ENCODE data around the gene ITIH3. TPM values are rescaled to one million over a fixed set of nuclear protein-coding genes. Genes with fewer than 3 reads are reported as not detected.

The ITIH3 gene
- total and polyA plus RNA-seq, 2 of the 8 experiments (the other 6 are each of a cell fraction or from before 2014, with no cell fraction given): not detected

DNA sequence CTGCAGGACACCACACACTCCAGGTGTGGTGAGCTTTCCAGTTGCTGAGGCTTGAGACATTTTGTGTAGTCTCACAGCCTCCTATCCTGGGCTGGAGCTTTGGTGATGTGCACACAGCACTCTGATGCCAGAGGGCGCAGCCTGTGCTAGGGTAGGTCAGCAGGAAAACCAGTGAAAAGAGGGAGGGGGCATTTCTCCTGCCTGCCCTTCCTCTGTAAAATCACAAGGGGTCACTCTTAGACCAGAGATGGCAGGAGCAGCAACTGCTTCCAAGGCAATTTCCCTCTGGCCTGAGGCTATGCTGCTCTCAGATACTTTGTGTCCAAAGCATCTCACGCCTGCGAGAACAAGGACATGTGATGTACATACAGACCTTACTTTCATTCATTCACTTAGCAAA is 56.8 kb downstream of the ITIH3 start:
- Histone ChIP-seq H3K18ac (ENCODE audit: extremely low read depth, low read length) (no peak overlapping the region), H3K79me1 (ENCODE audit: low read depth, low read length) (no peaks in the 10 kb centered on the region), H2BK12ac (ENCODE audit: low read depth, low read length) (no peak overlapping the region), H3K4me2 (ENCODE audit: insufficient read depth in 1 of 2, low read depth in 2 of 2, low read length in 2 of 2) (no peak overlapping the region), H3K27me3 (replicated peaks in 1 of 4; ENCODE audit: control insufficient read depth in 3 of 4, extremely low read depth in 1 of 4, insufficient read depth in 3 of 4, low read length in 3 of 4) (no peaks in the 10 kb centered on the region), H3K56ac (replicated peaks; ENCODE audit: insufficient read length, low read depth, low read length) (no peak overlapping the region), H2AFZ (ENCODE audit: low read length) (no peak overlapping the region), H2AK5ac (ENCODE audit: low read depth, low read length) (no peak overlapping the region), H3K4ac (replicated peaks; ENCODE audit: insufficient read length, low read depth, low read length) (no peak overlapping the region), H4K91ac (replicated peaks; ENCODE audit: insufficient read length, low read length) (no peak overlapping the region), H3K23me2 (ENCODE audit: low read depth, low read length) (no peaks in the 10 kb centered on the region), H3K27ac (ENCODE audit: low read depth, low read length) (no peak overlapping the region), H3K14ac (ENCODE audit: insufficient read length) (no peak overlapping the region), H4K5ac (ENCODE audit: insufficient read length, low read depth, low read length) (no peak overlapping the region), H3K9ac (replicated peaks in 1 of 4; ENCODE audit: extremely low read depth in 1 of 4, low read depth in 3 of 4, low read length in 3 of 4) (no peak overlapping the region; a peak in 1 of 7 replicates), H2BK15ac (ENCODE audit: low read length) (no peak overlapping the region), H3K36me3 (ENCODE audit: control insufficient read depth in 2 of 4, insufficient read depth in 4 of 4, low read length in 3 of 4) (peaks cover 3 to 13% (median 7%) of the 10 kb centered on the region in 4 experiments; a peak in 7 of 8 replicates), H2BK5ac (ENCODE audit: low read depth, low read length) (no peak overlapping the region), H2BK120ac (replicated peaks; ENCODE audit: low read depth, low read length) (no peak overlapping the region), H3K4me3 (ENCODE audit: extremely low read depth in 1 of 4, insufficient read depth in 2 of 4, low read depth in 3 of 4, low read length in 4 of 4) (no peak overlapping the region), H4K20me1 (replicated peaks in 1 of 2; ENCODE audit: control insufficient read depth in 1 of 2, insufficient read depth in 2 of 2, low read length in 2 of 2) (peaks cover 0 to 2% of the 10 kb centered on the region in 2 experiments), H3K4me1 (replicated peaks in 1 of 4; ENCODE audit: control insufficient read depth in 3 of 4, insufficient read depth in 4 of 4, low read length in 3 of 4) (no peaks in the 10 kb centered on the region), H4K8ac (ENCODE audit: extremely low read depth, insufficient read depth, low read length) (no peak overlapping the region), H3K79me2 (ENCODE audit: control insufficient read depth in 1 of 2, insufficient read depth in 2 of 2, low read length in 2 of 2) (no peaks in the 10 kb centered on the region), H2BK20ac (ENCODE audit: low read length) (no peak overlapping the region), H3K23ac (ENCODE audit: insufficient read length) (no peak overlapping the region), H3K9me3 (ENCODE audit: insufficient read depth in 2 of 2, low read depth in 1 of 2, low read length in 1 of 2) (no peaks in the 10 kb centered on the region)
- peak; percentile 53 to 58 for DNase-seq (ENCODE audit: low read depth in 1 of 2, low spot score in 2 of 2)
- ChIA-PET POLR2A (ENCODE audit: partially characterized antibody) (interaction anchor here (0.6 kb wide), 1 partner anchor 157 kb away, joined by 3 read pairs; no protein-coding TSS in a partner anchor), CTCF (ENCODE audit: partially characterized antibody) (interaction anchor here (0.6 to 3.5 kb wide), 47 partner anchors 9 to 347 kb away, joined by 3 to 35 read pairs (median 4); partner anchors contain the start of gene MUSTN1)
- peak; percentile 85 for FAIRE-seq
- WGBS, 2 experiments (ENCODE audit: extremely low coverage in 1 of 2, insufficient coverage in 1 of 2, insufficient read length in 1 of 2, insufficient replicate concordance in 2 of 2, low coverage in 1 of 2, low lambda C conversion rate in 2 of 2, missing lambda C conversion rate in 1 of 2): 57% methylated on average over 3 of the region's 3 CpGs; no CpG with 5 or more reads in 1 of the 2 experiments
- no peak for TF ChIP-seq SIN3A (conservative IDR thresholded peaks at IDR 0.05 in 1 of 2, IDR thresholded peaks at IDR 0.05 in 1 of 2; ENCODE audit: low read depth in 1 of 2, low read length in 2 of 2)
- TF ChIP-seq RAD21 (IDR thresholded peaks at IDR 0.05 in 1 of 2, conservative IDR thresholded peaks at IDR 0.05 in 1 of 2; ENCODE audit: low read depth in 2 of 2, low read length in 2 of 2): peak; percentile 95 to 98
- no peak for TF ChIP-seq EZH2 (IDR thresholded peaks at IDR 0.05; ENCODE audit: low read depth, low read length, severe bottlenecking)
- TF ChIP-seq KDM4A (IDR thresholded peaks at IDR 0.05; ENCODE audit: low read depth, low read length, severe bottlenecking): no peak
- TF ChIP-seq TEAD4 (IDR thresholded peaks at IDR 0.05; ENCODE audit: low read depth, low read length): no peak
- 0 out of 2 replicates have a peak, but pooled peaks have one; percentile 18 for TF ChIP-seq CREB1 (IDR thresholded peaks at IDR 0.05)
- no peak for TF ChIP-seq SRF (IDR thresholded peaks at IDR 0.05; ENCODE audit: low read depth, low read length)
- no peak for TF ChIP-seq TCF12 (IDR thresholded peaks at IDR 0.05; ENCODE audit: low read depth, low read length)
- TF ChIP-seq SIRT6 (IDR thresholded peaks at IDR 0.05; ENCODE audit: low read length): no peak
- TF ChIP-seq, protein P1, sequence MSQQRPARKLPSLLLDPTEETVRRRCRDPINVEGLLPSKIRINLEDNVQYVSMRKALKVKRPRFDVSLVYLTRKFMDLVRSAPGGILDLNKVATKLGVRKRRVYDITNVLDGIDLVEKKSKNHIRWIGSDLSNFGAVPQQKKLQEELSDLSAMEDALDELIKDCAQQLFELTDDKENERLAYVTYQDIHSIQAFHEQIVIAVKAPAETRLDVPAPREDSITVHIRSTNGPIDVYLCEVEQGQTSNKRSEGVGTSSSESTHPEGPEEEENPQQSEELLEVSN (IDR thresholded peaks at IDR 0.05): no peak
